GM18502 (cell line): Measurements from ENCODE around the gene MAT1A.
"Not testable (repeated sequence)": the region's sequence is repeated elsewhere in the genome, so short reads cannot be mapped to it uniquely, and the experiment has no call there.

Experiments
- ATAC-seq: cut with Tn5 transposase; IDR thresholded peaks from one replicate; pipeline ENCODE4 v1.9.1; 2021; ENCODE audit warnings: mild to moderate bottlenecking; ENCODE audit not compliant: unreplicated experiment, poor library complexity

MAT1A gene

GRCh38 chr10:80289451-80290287, at the start of gene MAT1A:
TSS of gene MAT1A (minus strand) at chr10:80289658. CDS start at chr10:80289423, 235 bp downstream.
- no peak for ATAC-seq

- no peak for ATAC-seq
These were observed 44.5 kb upstream of the MAT1A start for GRCh38 chr10:80333983-80334382.

GRCh38 chr10:80324891-80325364, 35.5 kb upstream of the MAT1A start:
- ATAC-seq, result no peak

- ATAC-seq, result no peak
These were observed 34.6 kb upstream of the MAT1A start for GRCh38 chr10:80324086-80324485.

GRCh38 chr10:80323311-80323710, 33.9 kb upstream of the MAT1A start:
- ATAC-seq, result no peak

- no peak for ATAC-seq
These were observed 33.3 kb upstream of the MAT1A start for GRCh38 chr10:80322711-80323110.

- no peak for ATAC-seq
These were observed 32.7 kb upstream of the MAT1A start for GRCh38 chr10:80322158-80322557.

GRCh38 chr10:80321183-80321582, 31.7 kb upstream of the MAT1A start:
- no peak for ATAC-seq

- ATAC-seq, result no peak
These were observed 30.9 kb upstream of the MAT1A start for GRCh38 chr10:80320377-80320776.

GRCh38 chr10:80319725-80320290, 30.4 kb upstream of the MAT1A start:
- ATAC-seq, result no peak

- ATAC-seq, result no peak
These were observed 29.9 kb upstream of the MAT1A start for GRCh38 chr10:80319318-80319717.

GRCh38 chr10:80318742-80319141, 29.3 kb upstream of the MAT1A start:
- ATAC-seq, result no peak

- no peak for ATAC-seq
These were observed 25.9 kb upstream of the MAT1A start for GRCh38 chr10:80315391-80315790.

- no peak for ATAC-seq
These were observed 24.1 kb upstream of the MAT1A start for GRCh38 chr10:80313523-80313922.

- ATAC-seq, result not testable (repeated sequence)
These were observed 16.5 kb upstream of the MAT1A start for GRCh38 chr10:80305989-80306388.

- no peak for ATAC-seq
These were observed 7.5 kb upstream of the MAT1A start for GRCh38 chr10:80296942-80297341.

- no peak for ATAC-seq
These were observed 3.3 kb upstream of the MAT1A start for GRCh38 chr10:80292607-80293239.

GRCh38 chr10:80290474-80291220, 1.2 kb upstream of the MAT1A start:
- no peak for ATAC-seq

GRCh38 chr10:80288849-80289248, 609 bp downstream of the MAT1A start:
- ATAC-seq, result no peak

GRCh38 chr10:80284522-80284921, 4.9 kb downstream of the MAT1A start:
- ATAC-seq, result no peak
